SK-N-SH (cell line): Measurements from ENCODE around the gene AKAP10. TPM values are rescaled to one million over a fixed set of nuclear protein-coding genes. Genes with fewer than 3 reads are reported as not detected.

Source experiments
- CTCF ChIA-PET: fragments of 300-600, 350-600 bp; formaldehyde crosslinking; extraction: SDS; loops from one replicate; lab custom pipeline; 2021; lab: Yijun Ruan, JAX
- POLR2A ChIA-PET: fragments of 350-600 bp; sonication (Branson Sonifier 250); formaldehyde crosslinking; extraction: SDS; loops from one replicate; lab custom pipeline; 2020; ENCODE audit warnings: antibody characterized with exemption, inconsistent platforms; lab: Yijun Ruan, JAX
- DNase-seq: peaks from one replicate; pipeline ENCODE4 v3.0.0; 2012
- H2AFZ ChIP-seq: fragments of 200-600 bp; sonication (generic); 2 replicates; pipeline ENCODE4 v1.8.1; 2016; ENCODE audit warnings: antibody characterized with exemption, mild to moderate bottlenecking, low read depth
- H3F3A ChIP-seq: fragments of 200-600 bp; sonication (generic); replicated peaks from 2 replicates; pipeline ENCODE3; 2016; ENCODE audit warnings: antibody characterized with exemption, mild to moderate bottlenecking; ENCODE audit not compliant: insufficient read depth
- H3K27ac ChIP-seq, 2 experiments: fragments of 200-500 bp in 1 of 2; fragments of 200-600 bp in 1 of 2; sonication (Bioruptor generic) in 1 of 2; sonication (generic), shearing (Covaris generic) in 1 of 2; 2 replicates each; pipeline versions ENCODE4 v1.5.1 to v1.6.1; 2014 to 2016; ENCODE audit warnings: low read depth in 2 of 2, inconsistent platforms in 1 of 2, low read length in 1 of 2, mild to moderate bottlenecking in 1 of 2, mixed read lengths in 1 of 2
- H3K27me3 ChIP-seq: fragments of 200-600 bp; sonication (generic), shearing (Covaris generic); 2 replicates; pipeline ENCODE4 v1.6.1; 2016; ENCODE audit warnings: mixed run types; ENCODE audit not compliant: insufficient read depth
- H3K36me3 ChIP-seq, 2 experiments: fragments of 200-500 bp in 1 of 2; fragments of 200-600 bp in 1 of 2; sonication (Bioruptor generic) in 1 of 2; sonication (generic) in 1 of 2; replicated peaks in 1 of 2; 2 replicates each; pipeline versions ENCODE3 to v1.5.1; 2014 to 2016; ENCODE audit warnings: low read length in 1 of 2, mild to moderate bottlenecking in 1 of 2; ENCODE audit not compliant: insufficient read depth in 2 of 2, control insufficient read depth in 1 of 2
- H3K4me1 ChIP-seq, 2 experiments: fragments of 200-500 bp in 1 of 2; fragments of 200-600 bp in 1 of 2; sonication (Bioruptor generic) in 1 of 2; sonication (generic), shearing (Covaris generic) in 1 of 2; 2 replicates each; pipeline versions ENCODE4 v1.5.1 to v1.6.1; 2014 to 2016; ENCODE audit warnings: low read depth in 1 of 2, low read length in 1 of 2, mixed run types in 1 of 2; ENCODE audit not compliant: insufficient read depth in 2 of 2, control insufficient read depth in 1 of 2
- H3K4me2 ChIP-seq: fragments of 200-600 bp; sonication (generic), shearing (Covaris generic); 2 replicates; pipeline ENCODE4 v1.6.1; 2017; ENCODE audit warnings: mixed run types
- H3K4me3 ChIP-seq, 2 experiments: fragments of 200-500 bp in 1 of 2; fragments of 200-600 bp in 1 of 2; sonication (Bioruptor generic) in 1 of 2; sonication (generic), shearing (Covaris generic) in 1 of 2; 2 replicates each; pipeline versions ENCODE4 v1.5.1 to v1.8.1; 2014 to 2016; ENCODE audit warnings: low read depth in 2 of 2, inconsistent platforms in 1 of 2, low read length in 1 of 2, mild to moderate bottlenecking in 1 of 2, mixed read lengths in 1 of 2, moderate library complexity in 1 of 2
- H3K79me2 ChIP-seq: fragments of 200-600 bp; sonication (generic); 2 replicates; pipeline ENCODE4 v1.8.1; 2017; ENCODE audit warnings: mild to moderate bottlenecking; ENCODE audit not compliant: insufficient read depth
- H3K9ac ChIP-seq: fragments of 200-600 bp; sonication (generic); 2 replicates; pipeline ENCODE4 v1.6.1; 2017; ENCODE audit warnings: mixed run types
- H3K9me2 ChIP-seq: fragments of 200-600 bp; sonication (generic); 2 replicates; pipeline ENCODE4 v1.6.1; 2017; ENCODE audit warnings: mixed run types
- H3K9me3 ChIP-seq: fragments of 200-600 bp; sonication (generic); 2 replicates; pipeline ENCODE4 v1.6.1; 2017; ENCODE audit warnings: mixed run types, mild to moderate bottlenecking, moderate library complexity
- H4K20me1 ChIP-seq: fragments of 200-600 bp; sonication (generic); 2 replicates; pipeline ENCODE4 v1.6.1; 2017; ENCODE audit warnings: mild to moderate bottlenecking, mixed run types; ENCODE audit not compliant: insufficient read depth
- ELF1 ChIP-seq: IDR thresholded peaks from 2 replicates; pipeline ENCODE4 v1.4.0; 2012
- EP300 ChIP-seq, 2 experiments: IDR thresholded peaks; 2 replicates each; pipeline versions ENCODE4 v1.4.0 to v1.6.1; 2012; ENCODE audit warnings: borderline replicate concordance in 1 of 2, low read depth in 1 of 2, low read length in 1 of 2
- EZH2phosphoT487 ChIP-seq: fragments of 200-600 bp; sonication (generic); IDR thresholded peaks from 2 replicates; pipeline ENCODE4 v1.6.1; 2017; ENCODE audit warnings: low read depth, mixed run types, mild to moderate bottlenecking, antibody characterized with exemption, moderate library complexity, borderline replicate concordance
- FOSL2 ChIP-seq: IDR thresholded peaks from 2 replicates; pipeline ENCODE4 v1.4.0; 2012; ENCODE audit warnings: low read depth, mild to moderate bottlenecking, moderate library complexity, borderline replicate concordance
- FOXM1 ChIP-seq: IDR thresholded peaks from 2 replicates; pipeline ENCODE4 v1.4.0; 2012; ENCODE audit warnings: low read depth, mild to moderate bottlenecking
- MEF2A ChIP-seq: IDR thresholded peaks from 2 replicates; pipeline ENCODE4 v1.4.0; 2012; ENCODE audit warnings: low read depth, borderline replicate concordance
- POLR2AphosphoS5 ChIP-seq: IDR thresholded peaks from 2 replicates; pipeline ENCODE4 v1.6.1; 2012; ENCODE audit warnings: low read depth, low read length
- RCOR1 ChIP-seq: fragments of 150-350 bp; IDR thresholded peaks from 2 replicates; pipeline ENCODE4 v1.6.1; 2017; ENCODE audit warnings: antibody characterized with exemption, low read length
- RFX5 ChIP-seq: IDR thresholded peaks from 2 replicates; pipeline ENCODE4 v1.6.1; 2012; ENCODE audit warnings: mild to moderate bottlenecking, improper control_type of control experiment, low read length
- SMC3 ChIP-seq: IDR thresholded peaks from 2 replicates; pipeline ENCODE4 v1.6.1; 2012; ENCODE audit warnings: low read depth, low read length, improper control_type of control experiment
- TAF1 ChIP-seq: IDR thresholded peaks from 2 replicates; pipeline ENCODE4 v1.6.1; 2012; ENCODE audit warnings: low read depth, mild to moderate bottlenecking, low read length, moderate library complexity, borderline replicate concordance
- TCF12 ChIP-seq: IDR thresholded peaks from 2 replicates; pipeline ENCODE4 v1.4.0; 2012
- TEAD4 ChIP-seq: IDR thresholded peaks from 2 replicates; pipeline ENCODE4 v1.4.0; 2012; ENCODE audit warnings: mild to moderate bottlenecking, borderline replicate concordance; ENCODE audit not compliant: insufficient read depth
- WGBS: methylation state at CpG from one replicate; pipeline ENCODE4 v1.1.6; 2017; ENCODE audit warnings: low lambda C conversion rate; 5-methylcytosine and 5-hydroxymethylcytosine counted together
- polyA plus RNA-seq, 3 experiments: library from polyadenylated mRNA; depleted of rRNA; stranded (reverse); fragments of >200 nt; gene quantifications; 2 replicates each; pipeline ENCODE4 v1.2.3, GENCODE V29; 2012
- TF ChIP-seq, protein P1 (sequence below): fragments of 150-350 bp; IDR thresholded peaks from 2 replicates; pipeline ENCODE4 v1.6.1; 2017; ENCODE audit warnings: antibody characterized with exemption, low read length, low read depth, borderline replicate concordance
- TF ChIP-seq, protein P2 (sequence below): IDR thresholded peaks from 2 replicates; pipeline ENCODE4; 2012
- TF ChIP-seq, protein P3 (sequence below): fragments of 200-600 bp; sonication (generic); IDR thresholded peaks from 2 replicates; pipeline ENCODE4 v1.6.1; 2017; ENCODE audit warnings: antibody characterized with exemption, mild to moderate bottlenecking, moderate library complexity
- TF ChIP-seq, protein P4 (sequence below): IDR thresholded peaks from 2 replicates; pipeline ENCODE4 v1.4.0; 2012; ENCODE audit warnings: low read depth
- TF ChIP-seq, protein P5 (sequence below): IDR thresholded peaks from 2 replicates; pipeline ENCODE4 v1.4.0; 2012; ENCODE audit warnings: low read depth, borderline replicate concordance
- TF ChIP-seq, protein P6 (sequence below): fragments of 150-350 bp; IDR thresholded peaks from 2 replicates; pipeline ENCODE4 v1.6.1; 2016; ENCODE audit warnings: mild to moderate bottlenecking, low read depth, low read length
- TF ChIP-seq, protein P7 (sequence below): IDR thresholded peaks from 2 replicates; pipeline ENCODE4 v1.4.0; 2012; ENCODE audit warnings: low read depth, borderline replicate concordance

AKAP10 gene
- polyA plus RNA-seq, 1 of the 3 experiments (the other 2 are of a cell fraction): 12.7 TPM

DNA sequence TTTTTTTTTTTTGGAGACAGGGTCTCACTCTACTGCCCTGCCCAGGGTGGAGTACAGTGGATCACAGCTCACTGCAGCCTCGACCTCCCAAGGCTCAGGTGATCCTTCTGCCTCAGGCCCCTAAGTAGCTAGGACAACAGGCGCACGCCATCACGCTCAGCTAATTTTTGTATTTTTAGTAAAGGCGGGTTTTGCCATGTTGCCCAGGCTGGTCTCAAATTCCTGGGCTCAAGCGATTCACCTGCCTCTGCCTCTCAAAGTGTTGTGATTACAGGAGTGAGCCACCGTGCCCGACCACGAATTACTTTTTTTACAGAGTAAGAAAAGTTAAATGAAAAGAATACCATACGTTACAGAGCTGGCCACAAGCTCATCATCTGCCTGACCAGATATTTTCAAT lies 38.9 kb downstream of the AKAP10 start:
- Histone ChIP-seq H3K9ac (no peak overlapping the region), H3K9me2 (no peaks in the 10 kb centered on the region), H3K79me2 (peaks cover 39% of the 10 kb centered on the region), H2AFZ (no peak overlapping the region), H3K9me3 (no peaks in the 10 kb centered on the region), H3F3A (peaks cover 6% of the 10 kb centered on the region), H3K4me1 (peaks cover 8 to 21% of the 10 kb centered on the region in 2 experiments), H3K4me3 (no peak overlapping the region), H3K4me2 (no peak overlapping the region), H3K27ac (no peak overlapping the region), H4K20me1 (peaks cover 9% of the 10 kb centered on the region), H3K27me3 (no peaks in the 10 kb centered on the region), H3K36me3 (peaks cover 43 to 62% of the 10 kb centered on the region in 2 experiments)
- DNase-seq: no peak
- ChIA-PET POLR2A (no interaction called here), CTCF (no interaction called here)
- WGBS: 97% methylated on average over 10 of the region's 10 CpGs
- TF ChIP-seq, protein P1, sequence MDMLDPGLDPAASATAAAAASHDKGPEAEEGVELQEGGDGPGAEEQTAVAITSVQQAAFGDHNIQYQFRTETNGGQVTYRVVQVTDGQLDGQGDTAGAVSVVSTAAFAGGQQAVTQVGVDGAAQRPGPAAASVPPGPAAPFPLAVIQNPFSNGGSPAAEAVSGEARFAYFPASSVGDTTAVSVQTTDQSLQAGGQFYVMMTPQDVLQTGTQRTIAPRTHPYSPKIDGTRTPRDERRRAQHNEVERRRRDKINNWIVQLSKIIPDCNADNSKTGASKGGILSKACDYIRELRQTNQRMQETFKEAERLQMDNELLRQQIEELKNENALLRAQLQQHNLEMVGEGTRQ: no peak
- TF ChIP-seq ELF1 (no peak), TCF12 (no peak), SMC3 (no peak), FOSL2 (no peak), EZH2phosphoT487 (no peak), RCOR1 (no peak)
- TF ChIP-seq, protein P2, sequence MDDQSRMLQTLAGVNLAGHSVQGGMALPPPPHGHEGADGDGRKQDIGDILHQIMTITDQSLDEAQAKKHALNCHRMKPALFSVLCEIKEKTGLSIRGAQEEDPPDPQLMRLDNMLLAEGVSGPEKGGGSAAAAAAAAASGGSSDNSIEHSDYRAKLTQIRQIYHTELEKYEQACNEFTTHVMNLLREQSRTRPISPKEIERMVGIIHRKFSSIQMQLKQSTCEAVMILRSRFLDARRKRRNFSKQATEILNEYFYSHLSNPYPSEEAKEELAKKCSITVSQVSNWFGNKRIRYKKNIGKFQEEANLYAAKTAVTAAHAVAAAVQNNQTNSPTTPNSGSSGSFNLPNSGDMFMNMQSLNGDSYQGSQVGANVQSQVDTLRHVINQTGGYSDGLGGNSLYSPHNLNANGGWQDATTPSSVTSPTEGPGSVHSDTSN: no peak
- TF ChIP-seq, protein P3, sequence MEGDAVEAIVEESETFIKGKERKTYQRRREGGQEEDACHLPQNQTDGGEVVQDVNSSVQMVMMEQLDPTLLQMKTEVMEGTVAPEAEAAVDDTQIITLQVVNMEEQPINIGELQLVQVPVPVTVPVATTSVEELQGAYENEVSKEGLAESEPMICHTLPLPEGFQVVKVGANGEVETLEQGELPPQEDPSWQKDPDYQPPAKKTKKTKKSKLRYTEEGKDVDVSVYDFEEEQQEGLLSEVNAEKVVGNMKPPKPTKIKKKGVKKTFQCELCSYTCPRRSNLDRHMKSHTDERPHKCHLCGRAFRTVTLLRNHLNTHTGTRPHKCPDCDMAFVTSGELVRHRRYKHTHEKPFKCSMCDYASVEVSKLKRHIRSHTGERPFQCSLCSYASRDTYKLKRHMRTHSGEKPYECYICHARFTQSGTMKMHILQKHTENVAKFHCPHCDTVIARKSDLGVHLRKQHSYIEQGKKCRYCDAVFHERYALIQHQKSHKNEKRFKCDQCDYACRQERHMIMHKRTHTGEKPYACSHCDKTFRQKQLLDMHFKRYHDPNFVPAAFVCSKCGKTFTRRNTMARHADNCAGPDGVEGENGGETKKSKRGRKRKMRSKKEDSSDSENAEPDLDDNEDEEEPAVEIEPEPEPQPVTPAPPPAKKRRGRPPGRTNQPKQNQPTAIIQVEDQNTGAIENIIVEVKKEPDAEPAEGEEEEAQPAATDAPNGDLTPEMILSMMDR: no peak

DNA sequence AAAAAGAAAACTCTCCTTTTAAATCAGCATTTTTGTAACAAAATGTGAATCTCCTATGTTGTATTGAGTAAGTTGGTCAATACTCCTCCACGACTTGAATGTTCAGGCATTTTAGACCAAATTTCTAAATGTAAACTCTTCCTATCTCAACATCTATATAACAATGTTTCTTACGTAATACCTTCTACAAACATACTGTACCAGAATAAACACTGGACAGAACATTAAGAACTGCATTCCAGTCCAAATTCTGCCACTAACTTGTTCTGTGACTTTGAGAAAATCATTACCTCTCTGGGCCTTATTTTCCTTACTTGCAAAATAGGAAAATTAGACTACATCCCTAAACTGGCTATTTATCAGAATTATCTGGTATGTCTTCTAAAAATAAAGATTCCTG lies 40.1 kb downstream of the AKAP10 start:
- Histone ChIP-seq H3K9me2 (no peaks in the 10 kb centered on the region), H3K27ac (no peak overlapping the region), H3K4me2 (no peak overlapping the region), H3K4me3 (no peak overlapping the region), H3K4me1 (peaks cover 8 to 21% of the 10 kb centered on the region in 2 experiments), H4K20me1 (peaks cover 9% of the 10 kb centered on the region), H2AFZ (no peak overlapping the region), H3K27me3 (no peaks in the 10 kb centered on the region), H3K36me3 (peaks cover 46 to 71% of the 10 kb centered on the region in 2 experiments), H3F3A (peaks cover 6% of the 10 kb centered on the region), H3K9ac (no peak overlapping the region), H3K79me2 (peaks cover 29% of the 10 kb centered on the region), H3K9me3 (no peaks in the 10 kb centered on the region)
- DNase-seq: no peak
- 81% methylated on average over 2 of the region's 2 CpGs for WGBS
- ChIA-PET CTCF (no interaction called here), POLR2A (no interaction called here)
- TF ChIP-seq, protein P4, sequence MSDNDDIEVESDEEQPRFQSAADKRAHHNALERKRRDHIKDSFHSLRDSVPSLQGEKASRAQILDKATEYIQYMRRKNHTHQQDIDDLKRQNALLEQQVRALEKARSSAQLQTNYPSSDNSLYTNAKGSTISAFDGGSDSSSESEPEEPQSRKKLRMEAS: no peak
- no peak for TF ChIP-seq SMC3
- no peak for TF ChIP-seq RFX5
- no peak for TF ChIP-seq FOXM1
- TF ChIP-seq, protein P5, sequence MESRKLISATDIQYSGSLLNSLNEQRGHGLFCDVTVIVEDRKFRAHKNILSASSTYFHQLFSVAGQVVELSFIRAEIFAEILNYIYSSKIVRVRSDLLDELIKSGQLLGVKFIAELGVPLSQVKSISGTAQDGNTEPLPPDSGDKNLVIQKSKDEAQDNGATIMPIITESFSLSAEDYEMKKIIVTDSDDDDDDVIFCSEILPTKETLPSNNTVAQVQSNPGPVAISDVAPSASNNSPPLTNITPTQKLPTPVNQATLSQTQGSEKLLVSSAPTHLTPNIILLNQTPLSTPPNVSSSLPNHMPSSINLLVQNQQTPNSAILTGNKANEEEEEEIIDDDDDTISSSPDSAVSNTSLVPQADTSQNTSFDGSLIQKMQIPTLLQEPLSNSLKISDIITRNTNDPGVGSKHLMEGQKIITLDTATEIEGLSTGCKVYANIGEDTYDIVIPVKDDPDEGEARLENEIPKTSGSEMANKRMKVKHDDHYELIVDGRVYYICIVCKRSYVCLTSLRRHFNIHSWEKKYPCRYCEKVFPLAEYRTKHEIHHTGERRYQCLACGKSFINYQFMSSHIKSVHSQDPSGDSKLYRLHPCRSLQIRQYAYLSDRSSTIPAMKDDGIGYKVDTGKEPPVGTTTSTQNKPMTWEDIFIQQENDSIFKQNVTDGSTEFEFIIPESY: no peak
- TF ChIP-seq, protein P6, sequence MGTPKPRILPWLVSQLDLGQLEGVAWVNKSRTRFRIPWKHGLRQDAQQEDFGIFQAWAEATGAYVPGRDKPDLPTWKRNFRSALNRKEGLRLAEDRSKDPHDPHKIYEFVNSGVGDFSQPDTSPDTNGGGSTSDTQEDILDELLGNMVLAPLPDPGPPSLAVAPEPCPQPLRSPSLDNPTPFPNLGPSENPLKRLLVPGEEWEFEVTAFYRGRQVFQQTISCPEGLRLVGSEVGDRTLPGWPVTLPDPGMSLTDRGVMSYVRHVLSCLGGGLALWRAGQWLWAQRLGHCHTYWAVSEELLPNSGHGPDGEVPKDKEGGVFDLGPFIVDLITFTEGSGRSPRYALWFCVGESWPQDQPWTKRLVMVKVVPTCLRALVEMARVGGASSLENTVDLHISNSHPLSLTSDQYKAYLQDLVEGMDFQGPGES: no peak
- no peak for TF ChIP-seq FOSL2
- no peak for TF ChIP-seq TAF1
- no peak for TF ChIP-seq TEAD4
- no peak for TF ChIP-seq POLR2AphosphoS5
- TF ChIP-seq MEF2A: no peak
- TF ChIP-seq, protein P7, sequence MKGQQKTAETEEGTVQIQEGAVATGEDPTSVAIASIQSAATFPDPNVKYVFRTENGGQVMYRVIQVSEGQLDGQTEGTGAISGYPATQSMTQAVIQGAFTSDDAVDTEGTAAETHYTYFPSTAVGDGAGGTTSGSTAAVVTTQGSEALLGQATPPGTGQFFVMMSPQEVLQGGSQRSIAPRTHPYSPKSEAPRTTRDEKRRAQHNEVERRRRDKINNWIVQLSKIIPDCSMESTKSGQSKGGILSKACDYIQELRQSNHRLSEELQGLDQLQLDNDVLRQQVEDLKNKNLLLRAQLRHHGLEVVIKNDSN: no peak
- TF ChIP-seq RCOR1: no peak
- no peak for TF ChIP-seq EP300 (IDR thresholded peaks at IDR 0.05; ENCODE audit: borderline replicate concordance in 1 of 2, low read depth in 1 of 2, low read length in 1 of 2)
